ENCODE measurements around the gene KIFC1.

DNA sequence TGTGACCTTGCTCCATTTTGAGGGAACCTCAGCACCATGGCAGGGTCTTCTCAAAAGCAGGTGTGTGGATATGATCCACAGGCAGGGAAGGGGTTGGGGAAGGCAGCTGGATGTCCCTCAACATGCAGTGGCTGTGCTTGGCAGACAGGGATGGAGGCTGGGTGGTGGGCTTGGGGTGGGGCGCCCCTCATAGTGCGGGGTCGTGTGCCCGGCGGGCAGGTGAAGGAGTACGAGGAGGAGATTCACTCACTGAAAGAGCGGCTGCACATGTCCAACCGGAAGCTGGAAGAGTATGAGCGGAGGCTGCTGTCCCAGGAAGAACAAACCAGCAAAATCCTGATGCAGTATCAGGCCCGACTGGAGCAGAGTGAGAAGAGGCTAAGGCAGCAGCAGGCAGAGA is 54.7 kb downstream of the KIFC1 start:
- TF ChIP-seq POLR2A (IDR thresholded peaks at IDR 0.05) (no peak), EP300 (IDR thresholded peaks at IDR 0.05) (no peak)
- TF ChIP-seq, protein P1, sequence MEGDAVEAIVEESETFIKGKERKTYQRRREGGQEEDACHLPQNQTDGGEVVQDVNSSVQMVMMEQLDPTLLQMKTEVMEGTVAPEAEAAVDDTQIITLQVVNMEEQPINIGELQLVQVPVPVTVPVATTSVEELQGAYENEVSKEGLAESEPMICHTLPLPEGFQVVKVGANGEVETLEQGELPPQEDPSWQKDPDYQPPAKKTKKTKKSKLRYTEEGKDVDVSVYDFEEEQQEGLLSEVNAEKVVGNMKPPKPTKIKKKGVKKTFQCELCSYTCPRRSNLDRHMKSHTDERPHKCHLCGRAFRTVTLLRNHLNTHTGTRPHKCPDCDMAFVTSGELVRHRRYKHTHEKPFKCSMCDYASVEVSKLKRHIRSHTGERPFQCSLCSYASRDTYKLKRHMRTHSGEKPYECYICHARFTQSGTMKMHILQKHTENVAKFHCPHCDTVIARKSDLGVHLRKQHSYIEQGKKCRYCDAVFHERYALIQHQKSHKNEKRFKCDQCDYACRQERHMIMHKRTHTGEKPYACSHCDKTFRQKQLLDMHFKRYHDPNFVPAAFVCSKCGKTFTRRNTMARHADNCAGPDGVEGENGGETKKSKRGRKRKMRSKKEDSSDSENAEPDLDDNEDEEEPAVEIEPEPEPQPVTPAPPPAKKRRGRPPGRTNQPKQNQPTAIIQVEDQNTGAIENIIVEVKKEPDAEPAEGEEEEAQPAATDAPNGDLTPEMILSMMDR (IDR thresholded peaks at IDR 0.05), result no peak

Measured in suprapubic skin (tissue), 3 donors.